NK-92 (cell line): Measurements from ENCODE around the gene INHBB.

Experiments
- DNase-seq: peaks from one replicate; lab custom pipeline; 2025; ENCODE audit not compliant: unreplicated experiment; lab: John Stamatoyannopoulos, UW

The INHBB gene

DNA sequence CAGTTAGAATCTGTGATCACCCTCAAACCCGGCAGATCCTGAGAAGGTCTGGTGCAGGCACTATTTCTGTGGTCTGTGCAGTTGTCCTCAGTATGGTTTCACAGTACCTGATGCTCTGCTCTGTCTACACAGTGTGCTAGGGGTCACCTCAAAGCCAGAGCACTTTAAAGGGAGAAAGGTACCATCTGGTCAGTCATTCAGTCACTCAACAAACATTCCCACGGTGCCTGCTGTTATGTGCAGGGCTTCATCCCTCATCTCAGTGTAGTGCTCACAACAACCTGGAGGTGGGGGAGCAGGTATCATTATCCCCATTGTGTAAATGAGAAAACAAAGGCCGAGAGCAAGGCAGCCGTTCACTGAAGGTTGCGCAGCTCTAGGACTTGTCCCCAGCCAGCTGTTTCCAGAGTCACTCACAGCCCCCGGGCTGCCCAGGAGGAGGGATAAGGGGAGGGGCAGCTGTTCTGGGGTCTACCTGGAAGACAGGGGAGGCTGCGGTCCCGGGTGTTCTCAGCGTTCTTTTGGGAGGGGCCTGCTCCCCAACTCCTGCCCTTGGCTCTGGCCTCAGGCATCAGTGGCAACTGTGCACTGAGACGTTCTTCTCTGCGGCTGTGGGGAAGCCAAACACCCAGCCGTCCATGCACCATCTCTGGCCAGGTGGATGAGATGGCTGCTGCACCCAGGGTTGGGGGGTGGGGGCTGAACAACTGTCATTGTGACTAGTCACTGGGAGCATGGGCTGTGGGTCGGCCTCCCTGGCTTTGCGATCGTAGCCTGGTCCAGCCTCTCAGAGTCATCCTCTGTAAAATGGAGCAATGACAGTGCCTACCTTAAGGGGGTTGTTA, 9.2 kb downstream of the INHBB start:
- DNase-seq = no peak

- DNase-seq = no peak
These were observed 9.9 kb downstream of the INHBB start for GRCh38 chr2:120355780-120356266.

DNA sequence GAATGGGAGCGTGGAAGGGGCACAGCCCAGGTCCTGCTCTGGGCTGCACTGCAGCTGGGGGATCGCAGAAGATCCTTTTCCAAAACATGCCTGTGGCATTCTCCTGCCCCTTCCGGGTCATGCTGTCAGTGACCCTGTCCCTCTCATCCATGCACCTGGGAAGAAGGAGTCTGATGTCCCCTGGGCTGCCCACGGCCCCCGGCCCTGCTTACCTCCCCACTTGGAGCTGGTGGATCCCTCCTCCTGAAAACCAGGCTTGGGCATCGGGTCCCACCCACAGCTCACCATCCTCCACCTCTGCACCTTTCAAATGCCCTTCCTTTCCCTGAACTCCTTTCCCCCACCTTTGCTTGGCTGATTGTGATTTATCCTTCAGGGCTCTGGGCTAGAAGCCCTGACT, 11.8 kb downstream of the INHBB start:
- DNase-seq = no peak

- no peak for DNase-seq
These were observed 13.0 kb downstream of the INHBB start for GRCh38 chr2:120358734-120359465.

DNA sequence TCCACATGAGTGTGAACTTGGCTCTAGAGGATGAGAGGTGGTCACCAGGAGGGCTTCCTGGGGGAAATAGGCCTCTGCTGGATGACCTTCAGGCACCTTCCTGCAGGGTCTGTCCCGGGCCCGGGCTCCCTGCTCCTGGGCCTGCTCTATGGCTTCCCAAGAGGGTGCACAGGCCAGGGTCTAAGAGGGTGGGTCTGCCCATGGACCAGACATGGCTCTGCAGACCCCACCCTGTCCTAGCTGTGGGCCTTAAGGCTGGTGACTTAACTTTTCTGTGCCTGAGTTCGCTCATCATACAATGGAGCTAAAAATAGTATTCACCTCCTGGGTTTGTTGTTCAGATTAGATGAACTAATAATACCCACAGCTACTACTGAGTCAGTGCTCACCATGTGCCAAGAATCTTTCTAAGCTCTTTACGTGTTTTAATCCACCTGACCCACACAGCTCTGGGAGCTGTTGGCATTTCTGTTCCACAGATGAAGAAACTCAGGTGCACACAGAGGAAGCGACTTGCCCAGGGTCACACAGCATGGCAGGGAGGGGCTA, 14.4 kb downstream of the INHBB start:
- DNase-seq = no peak

DNA sequence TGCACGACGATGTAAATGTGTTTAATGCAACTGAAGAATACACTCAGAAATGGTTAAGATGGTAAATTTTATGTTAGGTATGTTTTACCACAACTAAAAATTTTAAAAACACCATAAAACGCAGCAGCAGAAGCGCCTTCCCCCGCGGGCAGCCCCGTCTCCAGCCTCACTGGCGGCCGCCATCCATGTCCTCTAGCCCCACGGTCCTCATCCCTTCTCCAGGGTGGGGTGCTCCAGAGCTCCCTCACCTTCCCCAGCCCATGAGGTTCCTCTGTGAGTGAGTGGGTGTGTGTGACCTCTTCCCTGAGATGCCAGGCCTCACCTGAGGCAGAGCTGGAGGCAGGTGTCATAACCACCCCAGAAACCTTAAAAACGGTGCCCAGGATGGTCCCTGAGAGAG, 17.0 kb downstream of the INHBB start:
- no peak for DNase-seq

GRCh38 chr2:120365236-120365793, 19.4 kb downstream of the INHBB start:
- no peak for DNase-seq

DNA sequence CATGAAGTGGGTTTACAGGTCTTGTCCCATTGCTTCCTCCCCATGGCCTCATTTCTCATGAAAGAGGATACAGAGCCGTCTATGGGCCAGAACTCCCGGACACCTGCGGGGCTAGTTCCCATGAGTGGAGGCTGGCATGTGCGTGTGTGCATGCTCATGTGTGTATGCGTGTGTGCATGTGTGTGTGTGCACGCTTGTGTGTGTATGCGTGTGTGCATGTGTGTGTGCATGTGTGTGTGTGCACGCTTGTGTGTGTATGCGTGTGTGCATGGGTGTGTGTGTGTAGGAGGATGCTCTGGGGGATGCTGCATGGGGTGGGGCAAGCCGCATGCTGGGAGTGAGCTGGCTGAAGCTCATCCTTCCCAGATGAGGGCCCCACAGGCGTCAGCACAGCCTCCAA, 20.8 kb downstream of the INHBB start:
- no peak for DNase-seq

- DNase-seq = no peak
These were observed 21.3 kb downstream of the INHBB start for GRCh38 chr2:120367221-120367620.

DNA sequence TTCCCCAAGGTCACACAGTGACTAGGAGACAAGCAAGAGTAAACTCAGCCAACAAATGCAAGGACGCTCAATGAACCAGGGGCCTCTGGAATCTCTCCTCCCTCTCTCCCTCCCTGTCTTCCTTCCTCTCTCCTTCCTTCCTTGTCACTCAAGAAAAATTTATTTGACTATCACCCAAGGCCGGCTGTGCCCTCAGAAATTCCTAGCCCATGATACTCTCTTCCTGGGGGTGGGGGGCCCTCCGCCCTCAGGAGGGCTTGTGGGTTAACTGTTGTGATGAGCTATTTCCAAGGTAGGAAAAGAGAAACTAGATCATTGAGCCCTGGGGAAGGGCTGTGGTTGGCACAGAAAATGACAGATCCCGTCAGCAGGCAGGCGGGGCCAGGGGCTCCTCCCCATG, 21.7 kb downstream of the INHBB start:
- DNase-seq = no peak

GRCh38 chr2:120368086-120368485, 22.1 kb downstream of the INHBB start:
- DNase-seq = no peak

GRCh38 chr2:120369250-120369649, 23.3 kb downstream of the INHBB start:
- no peak for DNase-seq

- no peak for DNase-seq
These were observed 26.2 kb downstream of the INHBB start for GRCh38 chr2:120371969-120372625.

GRCh38 chr2:120372816-120373215, 26.9 kb downstream of the INHBB start:
- no peak for DNase-seq

DNA sequence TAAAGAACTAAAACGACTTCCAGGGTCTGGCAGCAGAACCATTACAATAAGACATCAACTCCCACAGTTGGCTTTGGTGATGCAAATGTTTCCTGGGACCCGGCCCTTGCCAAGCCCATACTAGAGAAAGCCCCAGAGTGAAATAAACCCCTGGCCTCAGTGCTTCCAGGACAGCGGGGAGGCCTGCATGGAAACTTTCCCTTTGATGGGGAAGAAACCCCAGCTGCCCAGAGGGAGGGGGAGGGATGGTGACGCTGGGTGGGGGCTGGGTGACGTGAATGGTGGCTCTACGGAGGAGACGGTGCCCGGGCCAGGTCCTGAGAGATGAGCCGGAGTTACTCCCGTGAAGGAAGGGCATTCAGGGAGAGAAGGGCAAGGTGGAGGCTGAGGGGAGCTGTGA, 27.5 kb downstream of the INHBB start:
- DNase-seq = no peak

GRCh38 chr2:120374821-120375220, 28.9 kb downstream of the INHBB start:
- DNase-seq = no peak

- no peak for DNase-seq
These were observed 29.5 kb downstream of the INHBB start for GRCh38 chr2:120375251-120376020.

- DNase-seq = no peak
These were observed 30.2 kb downstream of the INHBB start for GRCh38 chr2:120376101-120376500.

- DNase-seq = no peak
These were observed 31.0 kb downstream of the INHBB start for GRCh38 chr2:120376679-120377640.
